ENCODE measurements around the gene TNIK.

TNIK gene

DNA sequence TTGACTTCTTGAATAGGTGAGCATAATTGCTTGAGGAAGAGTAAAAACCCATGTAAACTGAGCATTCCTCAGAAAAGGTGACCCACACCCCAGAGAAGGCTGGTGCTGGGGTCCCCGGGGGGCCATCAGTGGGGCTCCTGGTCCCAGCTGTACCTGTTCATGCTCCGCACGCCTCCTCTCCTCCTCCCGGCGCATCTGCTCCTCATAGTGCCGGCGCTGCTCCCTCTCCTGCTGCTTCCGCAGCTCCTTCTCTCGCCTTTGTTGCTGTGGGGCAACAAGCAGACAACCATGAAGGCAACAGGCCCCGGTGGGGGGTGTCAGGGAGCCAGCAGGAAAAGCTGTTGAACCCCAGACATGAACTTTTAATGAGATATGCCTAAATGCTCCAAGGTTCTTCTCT is 320.0 kb downstream of the TNIK start:
- H3K9me3 ChIP-seq (ENCODE audit: insufficient read depth, low read length): no peaks in the 10 kb centered on the region
- H3K27me3 ChIP-seq (ENCODE audit: insufficient read depth, insufficient read length): no peaks in the 10 kb centered on the region
- H3K9ac ChIP-seq (ENCODE audit: insufficient read length, low read depth): no peak overlapping the region
- H3K4me3 ChIP-seq (ENCODE audit: insufficient read length, low read depth): no peak overlapping the region
- no peaks in the 10 kb centered on the region for H3K4me1 ChIP-seq (ENCODE audit: insufficient read depth, insufficient read length)
- H3K36me3 ChIP-seq (ENCODE audit: insufficient read depth, insufficient read length, low read length): no peaks in the 10 kb centered on the region
- no peak for TF ChIP-seq SUZ12 (IDR thresholded peaks at IDR 0.05; ENCODE audit: extremely low read depth, insufficient read depth, insufficient read length)
- no peak for TF ChIP-seq YY1 (IDR thresholded peaks at IDR 0.05; ENCODE audit: insufficient read depth, insufficient read length)
- no peak for TF ChIP-seq ZNF274 (IDR thresholded peaks at IDR 0.05; ENCODE audit: low read depth, low read length)
- DNase-seq (ENCODE audit: low read depth, low spot score): no peak

DNA sequence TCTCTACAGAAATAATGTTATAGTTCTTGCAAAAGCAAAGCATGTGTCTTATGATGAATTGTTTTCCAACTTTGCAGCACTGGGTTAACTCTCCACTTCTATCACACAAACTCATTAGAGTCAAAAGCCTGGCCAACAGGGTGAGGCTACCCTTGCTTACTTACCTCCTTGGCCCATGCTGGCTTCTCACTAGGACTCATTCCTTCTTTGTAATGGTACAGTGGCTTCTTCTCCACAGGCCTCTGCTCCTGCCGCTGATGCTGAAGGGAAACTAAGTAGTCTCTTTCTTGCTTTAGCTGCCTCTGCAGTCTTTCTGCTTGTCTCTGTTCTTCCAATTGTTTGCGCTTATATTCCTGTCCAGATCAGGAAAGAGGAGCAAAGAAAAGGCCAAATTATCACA is 322.2 kb downstream of the TNIK start:
- Histone ChIP-seq H3K4me3 (ENCODE audit: insufficient read length, low read depth) (no peak overlapping the region), H3K9me3 (ENCODE audit: insufficient read depth, low read length) (no peaks in the 10 kb centered on the region), H3K4me1 (ENCODE audit: insufficient read depth, insufficient read length) (no peaks in the 10 kb centered on the region), H3K36me3 (ENCODE audit: insufficient read depth, insufficient read length, low read length) (no peaks in the 10 kb centered on the region), H3K9ac (ENCODE audit: insufficient read length, low read depth) (no peak overlapping the region), H3K27me3 (ENCODE audit: insufficient read depth, insufficient read length) (no peaks in the 10 kb centered on the region)
- no peak for DNase-seq (ENCODE audit: low read depth, low spot score)
- no peak for TF ChIP-seq ZNF274 (IDR thresholded peaks at IDR 0.05; ENCODE audit: low read depth, low read length)

DNA sequence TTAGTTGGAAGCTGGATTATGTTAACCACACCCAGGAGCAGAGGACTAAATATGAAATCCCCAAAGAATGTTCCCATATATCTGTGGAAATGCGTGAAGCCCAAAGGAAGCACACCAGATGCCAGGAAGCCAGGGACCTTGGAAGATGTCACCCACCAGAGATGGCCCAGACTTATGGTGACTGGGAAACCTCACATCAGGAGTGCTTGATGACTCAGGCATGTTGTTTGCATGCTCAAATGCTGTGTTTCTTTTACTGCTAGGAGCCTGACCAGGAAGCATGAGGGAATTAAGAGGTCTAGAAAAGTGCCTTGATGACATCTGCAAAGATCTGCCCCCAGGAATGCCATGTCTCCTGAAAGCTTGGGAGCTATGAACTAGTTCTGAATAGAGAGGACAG is 324.7 kb downstream of the TNIK start:
- no peaks in the 10 kb centered on the region for H3K27me3 ChIP-seq (ENCODE audit: insufficient read depth, insufficient read length)
- H3K4me3 ChIP-seq (ENCODE audit: insufficient read length, low read depth): no peak overlapping the region
- H3K9ac ChIP-seq (ENCODE audit: insufficient read length, low read depth): no peak overlapping the region
- H3K9me3 ChIP-seq (ENCODE audit: insufficient read depth, low read length): no peaks in the 10 kb centered on the region
- DNase-seq (ENCODE audit: low read depth, low spot score): no peak
- no peaks in the 10 kb centered on the region for H3K36me3 ChIP-seq (ENCODE audit: insufficient read depth, insufficient read length, low read length)
- H3K4me1 ChIP-seq (ENCODE audit: insufficient read depth, insufficient read length): no peaks in the 10 kb centered on the region
- no peak for TF ChIP-seq ZNF274 (IDR thresholded peaks at IDR 0.05; ENCODE audit: low read depth, low read length)

GRCh38 chr3:171133796-171134569 is 326.2 kb downstream of the TNIK start:
- TF ChIP-seq YY1 (IDR thresholded peaks at IDR 0.05; ENCODE audit: insufficient read depth, insufficient read length) (no peak), SUZ12 (IDR thresholded peaks at IDR 0.05; ENCODE audit: extremely low read depth, insufficient read depth, insufficient read length) (no peak), ZNF274 (IDR thresholded peaks at IDR 0.05; ENCODE audit: low read depth, low read length) (no peak)
- Histone ChIP-seq H3K9me3 (ENCODE audit: insufficient read depth, low read length) (no peaks in the 10 kb centered on the region), H3K4me1 (ENCODE audit: insufficient read depth, insufficient read length) (no peaks in the 10 kb centered on the region), H3K9ac (ENCODE audit: insufficient read length, low read depth) (no peak overlapping the region), H3K36me3 (ENCODE audit: insufficient read depth, insufficient read length, low read length) (no peaks in the 10 kb centered on the region), H3K27me3 (ENCODE audit: insufficient read depth, insufficient read length) (no peaks in the 10 kb centered on the region), H3K4me3 (ENCODE audit: insufficient read length, low read depth) (no peak overlapping the region)
- DNase-seq (ENCODE audit: low read depth, low spot score): no peak

DNA sequence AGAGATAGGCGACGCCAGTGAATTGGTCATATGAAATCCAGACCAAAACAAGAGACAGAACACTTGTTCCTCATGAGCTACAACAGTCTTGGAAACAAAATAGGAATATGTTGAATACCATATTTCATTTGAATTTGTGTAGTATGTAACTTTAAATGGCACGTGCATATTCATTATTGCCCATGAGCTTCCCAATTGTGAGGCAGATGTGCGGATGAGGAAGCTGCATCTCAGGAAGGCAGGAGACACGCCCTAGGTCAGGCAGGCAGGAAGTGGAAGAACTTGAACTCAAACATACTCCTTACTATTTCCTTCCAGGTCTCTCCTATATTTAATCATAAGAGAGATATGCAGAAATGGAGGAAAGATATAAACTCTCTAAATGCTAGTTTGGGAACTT is 326.9 kb downstream of the TNIK start:
- H3K4me3 ChIP-seq (ENCODE audit: insufficient read length, low read depth): no peak overlapping the region
- TF ChIP-seq ZNF274 (IDR thresholded peaks at IDR 0.05; ENCODE audit: low read depth, low read length) (no peak), YY1 (IDR thresholded peaks at IDR 0.05; ENCODE audit: insufficient read depth, insufficient read length) (no peak), SUZ12 (IDR thresholded peaks at IDR 0.05; ENCODE audit: extremely low read depth, insufficient read depth, insufficient read length) (no peak)
- DNase-seq (ENCODE audit: low read depth, low spot score): no peak
- H3K36me3 ChIP-seq (ENCODE audit: insufficient read depth, insufficient read length, low read length): no peaks in the 10 kb centered on the region
- H3K4me1 ChIP-seq (ENCODE audit: insufficient read depth, insufficient read length): no peaks in the 10 kb centered on the region
- H3K9ac ChIP-seq (ENCODE audit: insufficient read length, low read depth): no peak overlapping the region
- no peaks in the 10 kb centered on the region for H3K9me3 ChIP-seq (ENCODE audit: insufficient read depth, low read length)
- H3K27me3 ChIP-seq (ENCODE audit: insufficient read depth, insufficient read length): no peaks in the 10 kb centered on the region

GRCh38 chr3:171132873-171133272 is 327.3 kb downstream of the TNIK start:
- DNase-seq (ENCODE audit: low read depth, low spot score): no peak
- no peaks in the 10 kb centered on the region for H3K36me3 ChIP-seq (ENCODE audit: insufficient read depth, insufficient read length, low read length)
- no peak overlapping the region for H3K4me3 ChIP-seq (ENCODE audit: insufficient read length, low read depth)
- no peaks in the 10 kb centered on the region for H3K9me3 ChIP-seq (ENCODE audit: insufficient read depth, low read length)
- H3K4me1 ChIP-seq (ENCODE audit: insufficient read depth, insufficient read length): no peaks in the 10 kb centered on the region
- no peaks in the 10 kb centered on the region for H3K27me3 ChIP-seq (ENCODE audit: insufficient read depth, insufficient read length)
- no peak overlapping the region for H3K9ac ChIP-seq (ENCODE audit: insufficient read length, low read depth)
- TF ChIP-seq SUZ12 (IDR thresholded peaks at IDR 0.05; ENCODE audit: extremely low read depth, insufficient read depth, insufficient read length): no peak
- no peak for TF ChIP-seq ZNF274 (IDR thresholded peaks at IDR 0.05; ENCODE audit: low read depth, low read length)
- no peak for TF ChIP-seq YY1 (IDR thresholded peaks at IDR 0.05; ENCODE audit: insufficient read depth, insufficient read length)

GRCh38 chr3:171129827-171130226 is 330.4 kb downstream of the TNIK start:
- H3K27me3 ChIP-seq (ENCODE audit: insufficient read depth, insufficient read length): no peaks in the 10 kb centered on the region
- H3K36me3 ChIP-seq (ENCODE audit: insufficient read depth, insufficient read length, low read length): no peaks in the 10 kb centered on the region
- H3K9ac ChIP-seq (ENCODE audit: insufficient read length, low read depth): no peak overlapping the region
- no peaks in the 10 kb centered on the region for H3K4me1 ChIP-seq (ENCODE audit: insufficient read depth, insufficient read length)
- no peaks in the 10 kb centered on the region for H3K9me3 ChIP-seq (ENCODE audit: insufficient read depth, low read length)
- TF ChIP-seq YY1 (IDR thresholded peaks at IDR 0.05; ENCODE audit: insufficient read depth, insufficient read length) (no peak), ZNF274 (IDR thresholded peaks at IDR 0.05; ENCODE audit: low read depth, low read length) (no peak), SUZ12 (IDR thresholded peaks at IDR 0.05; ENCODE audit: extremely low read depth, insufficient read depth, insufficient read length) (no peak)
- DNase-seq (ENCODE audit: low read depth, low spot score): no peak
- H3K4me3 ChIP-seq (ENCODE audit: insufficient read length, low read depth): no peak overlapping the region
